Peyer's patch (tissue), 4 donors: ENCODE data around the gene CHSY3.

ENCODE experiments used
- POLR2A ChIP-seq, 2 donors: fragments of 450-650 bp; IDR thresholded peaks; one replicate each; pipeline ENCODE4 v1.5.1; 2017; ENCODE audit warnings: antibody characterized with exemption in 2 of 2, mild to moderate bottlenecking in 2 of 2, moderate library complexity in 2 of 2
- TF ChIP-seq, protein P1 (sequence below), 6 experiments: fragments of 450-650 bp in 4 of 6; fragments of 200-600 bp in 2 of 6; sonication (generic) in 1 of 6; IDR thresholded peaks; one replicate each; pipeline ENCODE4 v1.5.1; 2017 to 2019; ENCODE audit warnings: antibody characterized with exemption in 6 of 6, mild to moderate bottlenecking in 3 of 6, moderate library complexity in 1 of 6

DNA sequence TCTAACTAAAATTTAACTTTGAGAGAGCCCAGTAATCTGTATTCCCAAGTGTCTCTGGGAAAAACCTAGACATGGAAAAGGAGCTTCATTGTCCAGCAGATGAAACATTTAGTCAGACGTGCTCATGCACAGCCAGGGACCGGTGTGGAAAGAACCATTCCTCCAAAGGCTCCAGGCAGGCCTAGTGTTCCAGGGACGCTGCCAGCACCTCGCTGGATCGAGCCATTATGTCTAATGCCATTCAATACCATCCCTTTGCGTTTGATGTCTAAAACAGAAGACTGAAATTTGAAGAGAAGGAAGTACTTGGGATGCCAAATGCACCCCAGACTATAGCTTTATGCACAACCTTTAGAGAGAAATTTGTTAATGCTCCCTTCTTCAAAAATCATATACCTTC, 1.4 kb upstream of the CHSY3 start:
- TF ChIP-seq, protein P1, sequence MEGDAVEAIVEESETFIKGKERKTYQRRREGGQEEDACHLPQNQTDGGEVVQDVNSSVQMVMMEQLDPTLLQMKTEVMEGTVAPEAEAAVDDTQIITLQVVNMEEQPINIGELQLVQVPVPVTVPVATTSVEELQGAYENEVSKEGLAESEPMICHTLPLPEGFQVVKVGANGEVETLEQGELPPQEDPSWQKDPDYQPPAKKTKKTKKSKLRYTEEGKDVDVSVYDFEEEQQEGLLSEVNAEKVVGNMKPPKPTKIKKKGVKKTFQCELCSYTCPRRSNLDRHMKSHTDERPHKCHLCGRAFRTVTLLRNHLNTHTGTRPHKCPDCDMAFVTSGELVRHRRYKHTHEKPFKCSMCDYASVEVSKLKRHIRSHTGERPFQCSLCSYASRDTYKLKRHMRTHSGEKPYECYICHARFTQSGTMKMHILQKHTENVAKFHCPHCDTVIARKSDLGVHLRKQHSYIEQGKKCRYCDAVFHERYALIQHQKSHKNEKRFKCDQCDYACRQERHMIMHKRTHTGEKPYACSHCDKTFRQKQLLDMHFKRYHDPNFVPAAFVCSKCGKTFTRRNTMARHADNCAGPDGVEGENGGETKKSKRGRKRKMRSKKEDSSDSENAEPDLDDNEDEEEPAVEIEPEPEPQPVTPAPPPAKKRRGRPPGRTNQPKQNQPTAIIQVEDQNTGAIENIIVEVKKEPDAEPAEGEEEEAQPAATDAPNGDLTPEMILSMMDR (IDR thresholded peaks at IDR 0.05) = no peak
- no peak for TF ChIP-seq POLR2A (IDR thresholded peaks at IDR 0.05)
